Measurements from ENCODE around the gene HTR3D. TPM values are rescaled to one million over a fixed set of nuclear protein-coding genes. Genes with fewer than 3 reads are reported as not detected.

Gene HTR3D
- polyA plus RNA-seq, result not detected in 2 replicates

GRCh38 chr3:184031187-184031792 lies at the start of gene HTR3D:
TSS of gene HTR3D (plus strand) at chr3:184031742. CDS start at chr3:184031742, 0 bp downstream.

GRCh38 chr3:184017672-184018423 lies 13.7 kb upstream of the HTR3D start, which contains the start of gene ABCC5:
TSS of gene ABCC5 (minus strand) at chr3:184017884. CDS start at chr3:184014392, 3,492 bp downstream.

GRCh38 chr3:184052767-184053166 lies 21.2 kb downstream of the HTR3D start, which contains the start of gene HTR3C:
TSS of gene HTR3C (plus strand) at chr3:184053047. CDS start at chr3:184053081, 34 bp downstream.

Other genes with a start within 250 kb of the HTR3D start
- 8.7 and 13.6 TPM in 2 replicates for gene MAP6D1, start 206.2 kb upstream of the HTR3D start, polyA plus RNA-seq
- 42.5 and 47.4 TPM in 2 replicates for gene PARL, start 146.9 kb upstream of the HTR3D start, polyA plus RNA-seq
- gene ABCC5, start 13.9 kb upstream of the HTR3D start, polyA plus RNA-seq, result 22.7 and 35.8 TPM in 2 replicates
- gene HTR3C, start 21.3 kb downstream of the HTR3D start, polyA plus RNA-seq, result not detected in 2 replicates
- gene HTR3E, start 65.3 kb downstream of the HTR3D start, polyA plus RNA-seq, result not detected in 2 replicates
- 18.7 and 30.0 TPM in 2 replicates for gene EIF2B5, start 103.6 kb downstream of the HTR3D start, polyA plus RNA-seq
- 2.8 and 3.7 TPM in 2 replicates for gene DVL3, start 123.6 kb downstream of the HTR3D start, polyA plus RNA-seq
- 245 and 317 TPM in 2 replicates for gene AP2M1, start 143.1 kb downstream of the HTR3D start, polyA plus RNA-seq
- 36.2 and 42.7 TPM in 2 replicates for gene ABCF3, start 154.5 kb downstream of the HTR3D start, polyA plus RNA-seq
- gene VWA5B2, start 197.8 kb downstream of the HTR3D start, polyA plus RNA-seq, result 0.89 and 2.1 TPM in 2 replicates
- gene ALG3, start 217.2 kb downstream of the HTR3D start, polyA plus RNA-seq, result 19.4 and 34.3 TPM in 2 replicates
- 2.5 and 3.6 TPM in 2 replicates for gene EEF1AKMT4, start 217.9 kb downstream of the HTR3D start, polyA plus RNA-seq
- 27.7 and 48.7 TPM in 2 replicates for gene CAMK2N2, start 229.8 kb downstream of the HTR3D start, polyA plus RNA-seq
- 1.2 and 3.1 TPM in 2 replicates for gene ECE2, start 244.3 kb downstream of the HTR3D start, polyA plus RNA-seq